ENCODE measurements around the gene C1QTNF9B. TPM values are rescaled to one million over a fixed set of nuclear protein-coding genes. Genes with fewer than 3 reads are reported as not detected.
A peak's percentile ranks its signal among the peaks of the same experiment; 100 is the strongest.

Gene C1QTNF9B
- total and polyA plus RNA-seq, 2 of the 13 experiments (the other 11 are each of a cell fraction or from before 2014, with no cell fraction given), result not detected

GRCh38 chr13:23888658-23889614 is 8.4 kb downstream of the C1QTNF9B start, which contains the start of gene MIPEP (continued):
- TF ChIP-seq, protein P1, sequence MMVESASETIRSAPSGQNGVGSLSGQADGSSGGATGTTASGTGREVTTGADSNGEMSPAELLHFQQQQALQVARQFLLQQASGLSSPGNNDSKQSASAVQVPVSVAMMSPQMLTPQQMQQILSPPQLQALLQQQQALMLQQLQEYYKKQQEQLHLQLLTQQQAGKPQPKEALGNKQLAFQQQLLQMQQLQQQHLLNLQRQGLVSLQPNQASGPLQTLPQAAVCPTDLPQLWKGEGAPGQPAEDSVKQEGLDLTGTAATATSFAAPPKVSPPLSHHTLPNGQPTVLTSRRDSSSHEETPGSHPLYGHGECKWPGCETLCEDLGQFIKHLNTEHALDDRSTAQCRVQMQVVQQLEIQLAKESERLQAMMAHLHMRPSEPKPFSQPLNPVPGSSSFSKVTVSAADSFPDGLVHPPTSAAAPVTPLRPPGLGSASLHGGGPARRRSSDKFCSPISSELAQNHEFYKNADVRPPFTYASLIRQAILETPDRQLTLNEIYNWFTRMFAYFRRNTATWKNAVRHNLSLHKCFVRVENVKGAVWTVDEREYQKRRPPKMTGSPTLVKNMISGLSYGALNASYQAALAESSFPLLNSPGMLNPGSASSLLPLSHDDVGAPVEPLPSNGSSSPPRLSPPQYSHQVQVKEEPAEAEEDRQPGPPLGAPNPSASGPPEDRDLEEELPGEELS (CRISPR knock-in tag; IDR thresholded peaks at IDR 0.05), result peak; percentile 47; the same call in 1 of the 2 replicates
- TF ChIP-seq ZNF292 (CRISPR knock-in tag; IDR thresholded peaks at IDR 0.05; ENCODE audit: borderline replicate concordance, low read depth), result peak; percentile 39; the same call in 1 of the 2 replicates
- TF ChIP-seq, protein P2, sequence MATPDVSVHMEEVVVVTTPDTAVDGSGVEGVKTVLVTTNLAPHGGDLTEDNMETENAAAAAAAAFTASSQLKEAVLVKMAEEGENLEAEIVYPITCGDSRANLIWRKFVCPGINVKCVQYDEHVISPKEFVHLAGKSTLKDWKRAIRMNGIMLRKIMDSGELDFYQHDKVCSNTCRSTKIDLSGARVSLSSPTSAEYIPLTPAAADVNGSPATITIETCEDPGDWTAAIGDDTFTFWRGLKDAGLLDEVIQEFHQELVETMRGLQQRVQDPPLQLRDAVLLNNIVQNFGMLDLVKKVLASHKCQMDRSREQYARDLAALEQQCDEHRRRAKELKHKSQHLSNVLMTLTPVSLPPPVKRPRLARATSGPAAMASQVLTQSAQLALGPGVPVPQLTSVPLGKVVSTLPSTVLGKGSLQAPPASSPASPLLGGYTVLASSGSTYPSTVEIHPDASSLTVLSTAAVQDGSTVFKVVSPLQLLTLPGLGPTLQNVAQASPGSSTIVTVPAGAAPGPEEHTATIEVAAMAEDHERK (CRISPR knock-in tag; IDR thresholded peaks at IDR 0.05; ENCODE audit: low read depth), result peak; percentile 97
- TF ChIP-seq, protein P3, sequence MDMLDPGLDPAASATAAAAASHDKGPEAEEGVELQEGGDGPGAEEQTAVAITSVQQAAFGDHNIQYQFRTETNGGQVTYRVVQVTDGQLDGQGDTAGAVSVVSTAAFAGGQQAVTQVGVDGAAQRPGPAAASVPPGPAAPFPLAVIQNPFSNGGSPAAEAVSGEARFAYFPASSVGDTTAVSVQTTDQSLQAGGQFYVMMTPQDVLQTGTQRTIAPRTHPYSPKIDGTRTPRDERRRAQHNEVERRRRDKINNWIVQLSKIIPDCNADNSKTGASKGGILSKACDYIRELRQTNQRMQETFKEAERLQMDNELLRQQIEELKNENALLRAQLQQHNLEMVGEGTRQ (IDR thresholded peaks at IDR 0.05; ENCODE audit: low read depth, low read length), result peak; percentile 94
- TF ChIP-seq, protein P3 (CRISPR knock-in tag; IDR thresholded peaks at IDR 0.05; ENCODE audit: borderline replicate concordance), result peak; percentile 98; the same call in 1 of the 2 replicates
- TF ChIP-seq CC2D1A (CRISPR knock-in tag; IDR thresholded peaks at IDR 0.05), result no peak
- TF ChIP-seq ZNF205 (CRISPR knock-in tag; IDR thresholded peaks at IDR 0.05), result 0 out of 2 replicates have a peak, but pooled peaks have one; percentile 44
- TF ChIP-seq ZFP1 (CRISPR knock-in tag; IDR thresholded peaks at IDR 0.05), result 0 out of 2 replicates have a peak, but pooled peaks have one; percentile 21
- peak; percentile 41; the same call in 1 of the 2 replicates for TF ChIP-seq POLR2G (IDR thresholded peaks at IDR 0.05; ENCODE audit: low read depth, low read length)
- no peak for TF ChIP-seq MAZ (IDR thresholded peaks at IDR 0.05; ENCODE audit: borderline replicate concordance, low read depth, low read length)
- peak; percentile 57 for TF ChIP-seq MAZ (CRISPR knock-in tag; IDR thresholded peaks at IDR 0.05; ENCODE audit: low read depth)
- 0 out of 2 replicates have a peak, but pooled peaks have one; percentile 57 for TF ChIP-seq HBP1 (CRISPR knock-in tag; IDR thresholded peaks at IDR 0.05; ENCODE audit: low read depth)
- no peak for TF ChIP-seq ZNF737 (CRISPR knock-in tag; IDR thresholded peaks at IDR 0.05; ENCODE audit: borderline replicate concordance)
- no peak for TF ChIP-seq ATF6 (CRISPR knock-in tag; conservative IDR thresholded peaks at IDR 0.05)

Measured in HepG2 (cell line).